Endothelial cell of umbilical vein (primary cell): ENCODE data around the gene OR4E1.

Source experiments
- CTCF ChIP-seq, 2 donors: IDR thresholded peaks; 1 replicate in 1 of 2; 2 replicates in 1 of 2; pipeline ENCODE4 v1.5.1; 2011; ENCODE audit warnings: low read length in 2 of 2, mild to moderate bottlenecking in 2 of 2, moderate library complexity in 2 of 2, control low read depth in 1 of 2, inconsistent platforms in 1 of 2, low read depth in 1 of 2; ENCODE audit not compliant: insufficient read depth in 1 of 2; ENCODE audit errors: extremely low read depth in 1 of 2
- EZH2 ChIP-seq: IDR thresholded peaks from 2 replicates; pipeline ENCODE4 v1.6.1; 2012; ENCODE audit warnings: borderline replicate concordance, low read depth, mild to moderate bottlenecking, moderate library complexity, low read length, inconsistent platforms; ENCODE audit not compliant: severe bottlenecking
- POLR2A ChIP-seq: IDR thresholded peaks from 2 replicates; pipeline ENCODE4 v1.6.1; 2012; ENCODE audit warnings: low read depth, mild to moderate bottlenecking, control low read depth, low read length
- POLR2AphosphoS5 ChIP-seq: IDR thresholded peaks from 2 replicates; pipeline ENCODE4 v1.6.1; 2012; ENCODE audit warnings: low read depth, mild to moderate bottlenecking, control low read depth, low read length, moderate library complexity; ENCODE audit not compliant: insufficient read depth

- TF ChIP-seq CTCF (IDR thresholded peaks at IDR 0.05; ENCODE audit: extremely low read depth in 1 of 2, insufficient read depth in 1 of 2, low read depth in 1 of 2, low read length in 2 of 2) (no peak), POLR2A (no peak), POLR2AphosphoS5 (no peak), EZH2 (no peak)
Observed at GRCh38 chr14:21673718-21674117, at the start of gene OR4E1.
